Suprapubic skin (tissue), 4 donors: Measurements from ENCODE around the gene TMPRSS6. TPM values are rescaled to one million over a fixed set of nuclear protein-coding genes. Genes with fewer than 3 reads are reported as not detected.
"Not testable (repeated sequence)": the region's sequence is repeated elsewhere in the genome, so short reads cannot be mapped to it uniquely, and the experiment has no call there.

ENCODE experiments used
- DNase-seq, 2 donors: peaks; one replicate each; pipeline ENCODE4 v3.0.0-alpha.2; 2019; ENCODE audit warnings: low spot score in 2 of 2
- H3K27ac ChIP-seq: fragments of 200-600 bp; sonication (generic); one replicate; pipeline ENCODE4 v1.5.1; 2019
- H3K27me3 ChIP-seq: fragments of 200-600 bp; sonication (generic); one replicate; pipeline ENCODE4 v1.5.1; 2019
- H3K36me3 ChIP-seq: fragments of 200-600 bp; sonication (generic); one replicate; pipeline ENCODE4 v1.5.1; 2019
- H3K4me1 ChIP-seq: fragments of 200-600 bp; sonication (generic); one replicate; pipeline ENCODE4 v1.5.1; 2019
- H3K4me3 ChIP-seq: fragments of 200-600 bp; sonication (generic); one replicate; pipeline ENCODE4 v1.5.1; 2019; ENCODE audit warnings: mild to moderate bottlenecking
- H3K9me3 ChIP-seq: fragments of 200-600 bp; sonication (generic); one replicate; pipeline ENCODE4 v1.5.1; 2019
- CTCF ChIP-seq, 2 donors: fragments of 200-600 bp in 1 of 2; fragments of 450-650 bp in 1 of 2; sonication (generic) in 1 of 2; IDR thresholded peaks; one replicate each; pipeline ENCODE4 v1.5.1; 2016 to 2019; ENCODE audit warnings: antibody characterized with exemption in 2 of 2, mild to moderate bottlenecking in 1 of 2, moderate library complexity in 1 of 2
- EP300 ChIP-seq: sonication (generic); formaldehyde crosslinking; IDR thresholded peaks from one replicate; pipeline ENCODE4 v1.6.1; 2017; ENCODE audit warnings: antibody characterized with exemption
- POLR2A ChIP-seq, 2 donors: fragments of 450-650 bp; IDR thresholded peaks; one replicate each; pipeline ENCODE4 v1.6.1; 2017; ENCODE audit warnings: antibody characterized with exemption in 2 of 2, mild to moderate bottlenecking in 2 of 2, moderate library complexity in 2 of 2
- POLR2AphosphoS5 ChIP-seq, 3 donors: sonication (generic); formaldehyde crosslinking; IDR thresholded peaks; one replicate each; pipeline ENCODE4 v1.6.1; 2017; ENCODE audit warnings: antibody characterized with exemption in 3 of 3
- WGBS: methylation state at CpG from one replicate; pipeline ENCODE4 v1.1.5; 2018; 5-methylcytosine and 5-hydroxymethylcytosine counted together
- total RNA-seq, 4 donors: library from RNA; depleted of rRNA; stranded (reverse); fragments of >200 nt; gene quantifications; one replicate each; pipeline ENCODE4 v1.1.0, GENCODE V29; 2016

The TMPRSS6 gene
- total RNA-seq, 4 donors from 2014 or later = 0.30 to 3.8 (median 1.0) TPM

GRCh38 chr22:37074537-37074936 lies 35.0 kb downstream of the TMPRSS6 start:
- 71% methylated on average over 7 of the region's 16 CpGs for WGBS

GRCh38 chr22:37072673-37073072 lies 36.8 kb downstream of the TMPRSS6 start:
- WGBS = 91% methylated on average over 8 of the region's 8 CpGs
- H3K9me3 ChIP-seq = no peaks in the 10 kb centered on the region

More at GRCh38 chr22:37074537-37074936, 35.0 kb downstream of the TMPRSS6 start:
- no peak for DNase-seq
- H3K27me3 ChIP-seq = peaks cover 51% of the 10 kb centered on the region
- H3K9me3 ChIP-seq = no peaks in the 10 kb centered on the region
- H3K36me3 ChIP-seq = no peaks in the 10 kb centered on the region
- H3K4me3 ChIP-seq = no peak overlapping the region
- TF ChIP-seq POLR2A (IDR thresholded peaks at IDR 0.05) = no peak
- no peak for TF ChIP-seq EP300
- no peak for TF ChIP-seq CTCF (IDR thresholded peaks at IDR 0.05)
- TF ChIP-seq POLR2AphosphoS5 (IDR thresholded peaks at IDR 0.05) = no peak
- H3K27ac ChIP-seq = no peak overlapping the region
- peaks cover 2% of the 10 kb centered on the region for H3K4me1 ChIP-seq

GRCh38 chr22:37071850-37072592 lies 37.5 kb downstream of the TMPRSS6 start:
- not testable (repeated sequence) for H3K4me3 ChIP-seq, H3K9me3 ChIP-seq, DNase-seq, H3K27ac ChIP-seq, H3K36me3 ChIP-seq, H3K4me1 ChIP-seq
- 94% methylated on average over 5 of the region's 5 CpGs for WGBS
- H3K27me3 ChIP-seq = peaks cover 66% of the 10 kb centered on the region

More at GRCh38 chr22:37072673-37073072, 36.8 kb downstream of the TMPRSS6 start:
- Histone ChIP-seq H3K4me3 (no peak overlapping the region), H3K36me3 (no peaks in the 10 kb centered on the region), H3K27me3 (peaks cover 65% of the 10 kb centered on the region), H3K27ac (no peak overlapping the region), H3K4me1 (peaks cover 4% of the 10 kb centered on the region)
- DNase-seq = no peak
- TF ChIP-seq POLR2A (IDR thresholded peaks at IDR 0.05) (no peak), EP300 (no peak), CTCF (IDR thresholded peaks at IDR 0.05) (no peak), POLR2AphosphoS5 (IDR thresholded peaks at IDR 0.05) (no peak)

DNA sequence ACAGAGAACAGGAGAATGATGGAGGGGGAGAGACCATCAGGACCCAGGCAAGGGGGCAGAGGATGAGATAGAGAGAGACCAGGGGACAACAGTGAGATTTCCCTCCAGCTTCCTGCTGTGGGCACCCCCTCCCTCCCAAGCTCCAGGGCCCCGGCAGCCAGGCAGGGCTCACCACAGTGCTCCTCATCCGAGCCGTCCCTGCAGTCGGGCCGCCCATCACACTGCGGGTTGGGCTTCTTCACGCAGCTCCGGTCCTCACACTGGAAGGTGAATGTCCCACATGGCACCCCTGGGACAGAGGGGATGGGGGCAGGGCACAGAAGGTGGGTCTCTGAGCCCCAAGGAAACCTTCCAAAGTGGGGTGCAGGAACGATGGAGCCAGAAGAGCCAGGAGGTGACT lies 38.8 kb downstream of the TMPRSS6 start:
- Histone ChIP-seq H3K4me3 (no peak overlapping the region), H3K27ac (no peak overlapping the region), H3K4me1 (peaks cover 4% of the 10 kb centered on the region), H3K27me3 (peaks cover 54% of the 10 kb centered on the region), H3K36me3 (no peaks in the 10 kb centered on the region), H3K9me3 (no peaks in the 10 kb centered on the region)
- no peak for TF ChIP-seq POLR2AphosphoS5 (IDR thresholded peaks at IDR 0.05)
- no peak for TF ChIP-seq POLR2A (IDR thresholded peaks at IDR 0.05)
- TF ChIP-seq EP300 = no peak
- TF ChIP-seq CTCF (IDR thresholded peaks at IDR 0.05) = no peak
- 73% methylated on average over 5 of the region's 9 CpGs for WGBS
- DNase-seq = no peak

DNA sequence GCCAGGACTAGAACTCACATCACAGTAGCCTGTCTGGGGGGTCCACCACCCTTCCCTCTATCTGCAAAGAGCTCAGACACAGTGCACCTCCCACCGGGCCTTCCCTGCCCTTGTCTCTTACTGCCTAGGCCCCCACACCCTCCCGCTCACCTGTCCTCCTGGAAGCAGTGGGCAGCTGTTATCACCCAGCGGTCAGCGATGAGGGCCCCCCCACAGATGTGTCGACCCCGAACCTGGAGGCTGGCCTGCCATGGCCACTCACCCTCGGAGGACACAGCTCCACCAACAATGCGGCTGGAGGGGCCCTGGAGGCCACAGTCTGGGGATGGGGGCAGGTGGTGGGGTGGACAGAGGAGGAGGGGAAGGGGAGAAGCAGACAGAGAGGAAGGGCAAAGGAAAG lies 39.2 kb downstream of the TMPRSS6 start:
- TF ChIP-seq POLR2A (IDR thresholded peaks at IDR 0.05) (no peak), POLR2AphosphoS5 (IDR thresholded peaks at IDR 0.05) (no peak), EP300 (no peak), CTCF (IDR thresholded peaks at IDR 0.05) (no peak)
- Histone ChIP-seq H3K4me3 (no peak overlapping the region), H3K27me3 (peaks cover 53% of the 10 kb centered on the region), H3K27ac (no peak overlapping the region), H3K36me3 (no peaks in the 10 kb centered on the region), H3K4me1 (peaks cover 4% of the 10 kb centered on the region), H3K9me3 (no peaks in the 10 kb centered on the region)
- no peak for DNase-seq
- 85% methylated on average over 8 of the region's 8 CpGs for WGBS
